Stimulated activated CD4-positive, alpha-beta T cell treated with anti-CD3 and anti-CD28 coated beads, TNF-alpha, amount 100 ng/mL, for 4 hours (primary cell): Measurements from ENCODE around the gene FHAD1.
"Not testable (repeated sequence)": the region's sequence is repeated elsewhere in the genome, so short reads cannot be mapped to it uniquely, and the experiment has no call there.

ENCODE experiments used
- DNase-seq, 3 experiments: peaks; one replicate each; pipeline ENCODE4 v3.0.0-alpha.2; 2020; ENCODE audit warnings: low read depth in 3 of 3

The FHAD1 gene

GRCh38 chr1:15276691-15277446 is 29.8 kb downstream of the FHAD1 start:
- DNase-seq, result no peak

DNA sequence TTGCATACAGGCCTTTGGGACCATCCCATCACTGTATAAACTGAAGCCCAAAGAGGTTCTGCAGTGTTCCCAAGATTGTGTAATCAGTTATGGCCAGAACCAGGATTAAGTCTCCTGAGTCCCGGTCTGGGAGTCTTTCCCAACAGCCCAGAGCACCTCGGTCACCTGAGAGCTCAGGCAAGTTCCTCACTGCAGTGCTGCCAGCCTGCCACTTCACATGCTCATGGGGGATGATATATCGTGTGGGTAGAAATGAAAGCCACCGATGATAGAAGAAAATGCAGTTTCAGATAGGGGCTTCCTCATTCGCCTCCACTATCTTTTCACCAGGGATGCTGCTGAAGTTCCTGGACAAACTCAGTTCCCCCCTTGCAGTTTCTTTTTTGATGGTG is 30.4 kb downstream of the FHAD1 start:
- DNase-seq, result no peak

- DNase-seq, result no peak
Observed at GRCh38 chr1:15277933-15278332, 30.9 kb downstream of the FHAD1 start.

- DNase-seq, result no peak
Observed at GRCh38 chr1:15279576-15280230, 32.7 kb downstream of the FHAD1 start.

DNA sequence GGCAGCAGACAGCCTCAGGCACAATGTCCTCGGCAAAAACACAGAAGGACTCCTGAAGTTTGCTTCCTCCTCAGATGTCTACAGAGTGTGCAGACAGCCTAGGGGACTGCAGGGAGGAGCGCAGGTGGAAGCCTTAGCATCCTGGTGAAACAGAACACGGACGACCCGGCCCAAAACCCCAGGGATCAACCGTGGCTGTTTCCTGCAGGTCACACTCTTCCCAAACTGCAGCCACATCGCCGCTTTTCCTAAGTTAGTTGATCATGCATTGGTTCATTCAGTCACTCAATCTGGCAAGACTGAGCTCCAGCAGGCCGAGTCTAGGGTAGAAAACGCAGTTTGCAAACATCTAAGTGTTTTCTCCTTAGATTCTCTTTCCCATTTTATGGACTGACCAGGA is 33.4 kb downstream of the FHAD1 start:
- no peak for DNase-seq

DNA sequence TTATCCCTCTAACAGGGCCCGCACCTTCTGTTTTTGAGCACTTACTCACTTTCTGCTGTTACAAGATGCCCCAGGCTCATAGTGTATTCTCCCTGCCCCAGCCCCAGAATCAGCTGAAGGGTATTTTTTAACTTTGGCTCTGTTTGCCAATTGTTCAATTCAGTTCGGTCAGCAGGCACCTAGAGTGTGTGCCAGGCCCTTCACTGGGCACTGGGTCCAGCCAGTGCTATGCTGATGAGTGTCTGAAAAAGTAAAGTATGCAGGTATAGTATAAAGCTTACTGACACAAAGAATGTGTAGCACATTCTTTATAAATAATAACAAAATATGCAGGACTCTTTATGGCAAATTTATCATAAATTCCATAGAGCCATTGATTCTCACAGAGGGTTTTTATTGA is 35.0 kb downstream of the FHAD1 start:
- DNase-seq, result no peak

GRCh38 chr1:15282810-15283474 is 35.9 kb downstream of the FHAD1 start:
- DNase-seq, result no peak

DNA sequence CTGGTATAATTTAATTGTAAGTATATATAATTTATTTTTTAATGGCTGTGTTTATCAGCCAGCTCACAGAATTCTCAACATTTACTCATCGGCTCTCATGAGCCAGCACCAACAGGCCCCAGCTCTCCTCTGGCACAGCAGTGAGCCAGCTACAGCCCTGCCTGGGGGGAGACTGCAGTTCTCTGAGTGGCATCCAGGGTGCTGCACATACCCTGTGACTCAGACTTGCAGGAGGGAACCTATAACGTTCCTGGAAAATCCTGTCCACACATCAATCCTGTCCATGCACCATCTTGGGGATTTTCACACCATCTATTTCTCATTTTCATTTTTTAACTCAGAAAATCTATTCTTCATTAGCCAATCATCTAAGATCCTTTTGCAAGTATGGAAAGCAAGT is 36.5 kb downstream of the FHAD1 start:
- DNase-seq, result no peak

GRCh38 chr1:15286452-15286851 is 39.4 kb downstream of the FHAD1 start:
- no peak for DNase-seq

GRCh38 chr1:15287035-15287979 is 40.3 kb downstream of the FHAD1 start:
- DNase-seq, result no peak

DNA sequence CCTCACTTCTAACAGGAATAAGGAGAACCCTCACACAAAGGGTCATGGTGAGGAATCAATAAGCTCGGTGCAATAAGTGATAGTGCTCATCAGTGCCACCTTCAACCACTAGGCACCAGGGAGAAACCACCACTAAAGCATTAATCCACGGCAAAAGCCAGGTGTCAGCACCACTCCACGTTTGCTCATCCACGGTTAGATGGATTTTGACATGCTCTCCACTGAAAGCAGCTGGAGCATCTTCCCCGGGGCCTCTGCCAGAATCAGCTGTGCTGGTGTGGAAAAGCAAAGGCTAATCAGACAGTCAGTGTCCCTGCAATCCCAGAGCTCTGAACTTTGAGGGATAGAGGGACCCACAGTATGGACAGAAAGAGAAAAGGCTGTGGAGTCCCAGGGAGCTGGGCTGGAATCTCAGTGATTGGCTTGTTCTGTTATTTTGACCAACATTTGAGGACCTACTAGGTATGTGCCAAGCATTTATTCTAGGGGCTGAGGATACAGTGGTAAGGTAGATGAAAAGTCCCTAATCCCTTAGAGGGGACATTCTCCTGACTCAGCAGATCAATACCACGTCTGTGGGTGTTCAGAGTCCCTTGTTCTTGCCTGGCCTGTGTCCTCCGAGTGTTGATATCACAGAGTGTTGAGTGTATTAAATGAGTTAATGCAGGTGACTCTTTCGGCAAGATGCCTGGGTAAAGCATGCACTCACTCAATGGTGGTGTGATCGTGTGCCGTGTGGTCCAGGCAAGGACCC is 41.3 kb downstream of the FHAD1 start:
- DNase-seq, result no peak

DNA sequence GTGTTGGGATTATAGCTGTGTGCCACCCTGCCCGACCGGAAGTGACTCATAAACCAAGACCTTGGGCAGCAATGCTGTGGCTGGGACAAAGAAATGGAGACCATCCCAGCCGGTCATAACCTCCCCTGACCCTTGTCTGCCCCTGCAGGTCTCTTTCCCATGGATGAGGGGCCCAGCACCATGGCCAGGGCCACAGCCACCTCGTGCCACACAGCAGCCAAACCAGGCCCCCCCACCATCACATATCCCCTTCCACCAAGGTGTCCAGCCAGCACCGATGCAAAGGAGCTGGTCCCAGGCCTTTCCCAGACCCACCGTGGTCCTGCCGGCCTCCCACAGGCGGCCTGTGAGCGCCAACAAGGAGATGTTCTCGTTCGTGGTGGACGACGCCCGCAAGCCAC is 42.2 kb downstream of the FHAD1 start:
- DNase-seq, result no peak

DNA sequence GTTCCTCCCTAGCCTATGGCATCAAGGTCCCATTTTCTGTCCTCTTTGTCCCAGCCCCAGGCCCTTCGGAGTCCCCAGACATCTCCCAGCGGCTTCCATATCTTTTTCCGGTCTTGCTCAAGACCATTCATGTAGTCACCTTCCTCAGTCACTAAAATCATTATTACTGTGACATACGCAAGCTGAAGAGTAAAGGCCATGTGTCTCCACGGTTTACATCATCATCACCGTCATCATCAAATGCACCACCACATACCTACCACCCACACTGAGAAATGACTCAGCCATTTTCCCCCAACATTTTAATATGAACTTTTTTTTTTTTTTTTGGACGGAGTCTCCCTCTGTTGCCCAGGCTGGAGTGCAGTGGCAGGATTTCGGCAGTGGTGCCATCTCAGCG is 43.4 kb downstream of the FHAD1 start:
- DNase-seq, result no peak

DNA sequence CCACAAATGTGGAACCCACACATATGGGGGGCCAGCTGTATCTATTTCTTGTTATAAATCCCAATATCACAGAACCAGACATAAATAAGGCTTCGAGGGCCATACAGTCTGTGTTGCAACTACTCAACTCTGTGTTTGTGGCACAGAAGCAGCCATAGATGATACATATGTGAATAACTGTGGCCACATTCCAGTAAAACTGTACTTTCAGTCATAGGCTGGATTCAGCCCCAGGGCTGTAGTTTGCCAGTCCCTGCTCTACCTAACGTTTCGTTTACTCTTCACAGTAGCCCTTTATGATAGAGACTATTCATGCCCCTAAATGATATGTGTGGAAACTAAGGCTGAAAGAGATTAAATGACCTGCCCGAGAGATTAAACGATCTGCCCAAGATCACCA is 48.7 kb downstream of the FHAD1 start:
- no peak for DNase-seq

GRCh38 chr1:15296585-15297321 is 49.7 kb downstream of the FHAD1 start:
- no peak for DNase-seq

DNA sequence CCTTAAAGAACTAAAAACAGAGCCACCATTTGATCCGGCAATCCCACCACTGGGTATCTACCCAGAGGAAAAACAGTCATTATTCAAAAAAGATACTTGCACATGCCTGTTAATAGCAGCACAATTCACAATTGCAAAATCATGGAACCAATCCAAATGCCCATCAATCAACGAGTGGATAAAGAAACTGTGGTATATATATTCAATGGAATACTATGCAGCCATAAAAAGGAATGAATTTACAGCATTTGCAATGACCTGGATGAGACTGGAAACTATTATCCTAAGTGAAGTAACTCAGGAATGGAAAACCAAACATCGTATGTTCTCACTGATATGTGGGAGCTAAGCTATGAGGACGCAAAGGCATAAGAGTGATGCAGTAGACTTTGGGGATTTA is 51.0 kb downstream of the FHAD1 start:
- DNase-seq, result not testable (repeated sequence)

DNA sequence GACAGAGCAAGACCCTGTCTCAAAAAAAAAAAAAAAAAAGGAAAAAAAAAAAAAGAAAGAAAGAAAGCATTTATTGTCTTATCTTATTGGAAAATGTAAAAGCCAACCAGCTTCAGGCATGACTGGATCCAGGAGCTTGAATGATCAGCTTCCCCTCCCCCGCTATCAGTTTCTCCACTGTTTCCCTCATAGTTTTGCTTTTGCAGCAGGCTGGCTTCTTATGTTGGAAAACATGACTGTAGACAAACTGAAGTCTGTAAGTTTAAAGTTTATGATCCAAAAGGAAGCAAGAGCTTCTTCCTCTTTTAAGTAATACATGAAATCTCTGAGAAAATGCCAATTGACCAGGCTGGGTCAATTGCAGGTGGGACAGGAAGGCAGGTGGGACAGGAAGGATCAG is 52.2 kb downstream of the FHAD1 start:
- DNase-seq, result no peak

- no peak for DNase-seq
Observed at GRCh38 chr1:15299806-15300205, 52.8 kb downstream of the FHAD1 start.

DNA sequence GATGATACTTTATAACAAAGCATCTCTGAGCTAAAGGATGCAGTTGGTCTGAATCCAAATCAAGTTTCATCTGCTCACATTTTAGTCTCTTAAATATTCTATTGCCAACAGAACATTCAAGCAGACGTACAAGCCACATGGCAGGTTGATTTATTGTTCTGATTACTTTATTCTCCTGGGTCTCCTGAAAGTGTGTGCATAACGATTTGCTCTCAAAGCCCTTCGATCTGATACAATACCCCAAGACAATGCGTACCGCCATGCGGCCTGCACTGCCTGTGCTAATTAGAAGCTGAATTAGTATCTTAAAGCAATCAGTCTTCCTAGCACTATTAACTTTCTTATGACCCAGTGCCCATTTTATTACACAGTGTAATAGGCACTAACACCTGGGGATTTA is 56.9 kb downstream of the FHAD1 start:
- DNase-seq, result no peak

DNA sequence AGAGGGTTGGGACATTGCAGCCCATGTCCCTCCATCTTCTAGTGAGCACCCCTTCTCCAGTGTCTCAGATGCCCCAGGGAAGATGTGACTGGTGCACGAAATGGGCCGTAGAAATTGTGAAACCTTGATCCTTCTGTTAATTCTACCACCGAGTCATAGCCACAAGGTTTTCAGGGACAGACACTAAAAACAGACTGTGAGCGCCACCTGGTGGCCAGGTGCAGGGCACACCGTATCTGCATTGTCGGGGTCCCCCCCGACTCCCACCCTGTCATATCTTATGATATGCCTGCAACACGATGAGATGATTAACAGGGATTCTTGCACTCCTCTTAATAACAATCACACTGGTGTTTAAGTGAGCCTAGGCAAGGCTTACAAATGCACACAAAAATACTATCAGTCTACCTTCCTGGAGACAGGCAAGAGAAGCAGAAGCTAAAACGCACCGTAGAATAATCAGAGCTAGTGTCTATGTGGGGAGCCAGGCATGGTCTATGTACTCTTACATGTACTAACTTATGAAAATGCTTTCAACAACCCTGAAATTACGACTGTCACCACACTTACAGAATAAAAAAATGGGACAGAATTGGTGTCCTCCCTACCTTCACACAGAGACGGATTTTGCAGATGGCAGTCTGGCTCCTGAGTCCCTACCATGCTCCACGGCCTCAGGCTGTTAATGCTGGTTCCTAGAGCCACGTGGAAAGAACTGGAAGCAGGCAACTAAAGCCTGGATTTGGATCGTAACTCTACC is 57.9 kb downstream of the FHAD1 start:
- DNase-seq, result peak; percentile 41 to 48 (median 41)
